SU-DHL-6 (cell line): ENCODE data around the gene GALNT14.

Experiments used
- CTCF ChIP-seq: fragments of 200-600 bp; sonication (generic); IDR thresholded peaks from one replicate; pipeline ENCODE4 v1.5.1; 2017; ENCODE audit warnings: antibody characterized with exemption, mild to moderate bottlenecking, low read length, moderate library complexity; ENCODE audit not compliant: insufficient read depth, poor library complexity, severe bottlenecking
- EZH2phosphoT487 ChIP-seq: fragments of 200-600 bp; sonication (generic), shearing (Covaris generic); conservative IDR thresholded peaks from 2 replicates; pipeline ENCODE4 v1.6.1; 2018; ENCODE audit warnings: mild to moderate bottlenecking, antibody characterized with exemption, low read length, moderate library complexity, mixed read lengths

- TF ChIP-seq CTCF (no peak), EZH2phosphoT487 (no peak)
Observed at GRCh38 chr2:31047599-31047998, 90.6 kb downstream of the GALNT14 start.
